Body of pancreas (tissue), 4 donors: ENCODE data around the gene CLRN1.

Experiments
- POLR2A ChIP-seq, 3 donors: fragments of 450-650 bp; IDR thresholded peaks; one replicate each; pipeline ENCODE4 v1.6.1; 2016; ENCODE audit warnings: antibody characterized with exemption in 3 of 3, mild to moderate bottlenecking in 2 of 3
- TF ChIP-seq, protein P1 (sequence below), 7 experiments: fragments of 450-650 bp in 4 of 7; fragments of 200-600 bp in 3 of 7; sonication (generic) in 3 of 7; IDR thresholded peaks; one replicate each; pipeline ENCODE4 v1.5.1; 2016 to 2019; ENCODE audit warnings: antibody characterized with exemption in 7 of 7

DNA sequence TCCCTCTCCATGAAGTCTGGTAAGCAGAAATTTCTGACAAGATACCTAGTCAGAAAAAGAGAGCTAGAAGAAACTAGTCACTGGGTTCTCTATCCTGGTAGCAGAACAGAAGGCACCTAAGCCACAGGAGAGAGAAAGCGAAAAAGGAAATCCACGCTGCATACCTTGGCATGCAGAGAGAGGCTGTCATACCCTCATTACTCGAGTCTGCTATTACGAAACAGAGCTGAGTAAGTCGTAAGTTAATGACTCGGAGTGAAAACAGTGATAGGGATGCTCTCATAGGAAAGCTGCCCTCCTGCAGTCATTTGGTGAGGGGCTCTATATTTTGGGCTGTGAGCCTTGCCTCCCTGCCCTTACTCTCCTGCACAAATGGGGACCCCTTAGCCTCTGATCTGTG lies 16.2 kb downstream of the CLRN1 start:
- TF ChIP-seq, protein P1, sequence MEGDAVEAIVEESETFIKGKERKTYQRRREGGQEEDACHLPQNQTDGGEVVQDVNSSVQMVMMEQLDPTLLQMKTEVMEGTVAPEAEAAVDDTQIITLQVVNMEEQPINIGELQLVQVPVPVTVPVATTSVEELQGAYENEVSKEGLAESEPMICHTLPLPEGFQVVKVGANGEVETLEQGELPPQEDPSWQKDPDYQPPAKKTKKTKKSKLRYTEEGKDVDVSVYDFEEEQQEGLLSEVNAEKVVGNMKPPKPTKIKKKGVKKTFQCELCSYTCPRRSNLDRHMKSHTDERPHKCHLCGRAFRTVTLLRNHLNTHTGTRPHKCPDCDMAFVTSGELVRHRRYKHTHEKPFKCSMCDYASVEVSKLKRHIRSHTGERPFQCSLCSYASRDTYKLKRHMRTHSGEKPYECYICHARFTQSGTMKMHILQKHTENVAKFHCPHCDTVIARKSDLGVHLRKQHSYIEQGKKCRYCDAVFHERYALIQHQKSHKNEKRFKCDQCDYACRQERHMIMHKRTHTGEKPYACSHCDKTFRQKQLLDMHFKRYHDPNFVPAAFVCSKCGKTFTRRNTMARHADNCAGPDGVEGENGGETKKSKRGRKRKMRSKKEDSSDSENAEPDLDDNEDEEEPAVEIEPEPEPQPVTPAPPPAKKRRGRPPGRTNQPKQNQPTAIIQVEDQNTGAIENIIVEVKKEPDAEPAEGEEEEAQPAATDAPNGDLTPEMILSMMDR (IDR thresholded peaks at IDR 0.05): no peak
- TF ChIP-seq POLR2A (IDR thresholded peaks at IDR 0.05): no peak
